ENCODE results near the gene LIPA. TPM values are rescaled to one million over a fixed set of nuclear protein-coding genes. Genes with fewer than 3 reads are reported as not detected.
"Not testable (repeated sequence)": the region's sequence is repeated elsewhere in the genome, so short reads cannot be mapped to it uniquely, and the experiment has no call there.

The LIPA gene
- total RNA-seq, 2 donors from 2014 or later: 19.0 to 39.8 TPM

DNA sequence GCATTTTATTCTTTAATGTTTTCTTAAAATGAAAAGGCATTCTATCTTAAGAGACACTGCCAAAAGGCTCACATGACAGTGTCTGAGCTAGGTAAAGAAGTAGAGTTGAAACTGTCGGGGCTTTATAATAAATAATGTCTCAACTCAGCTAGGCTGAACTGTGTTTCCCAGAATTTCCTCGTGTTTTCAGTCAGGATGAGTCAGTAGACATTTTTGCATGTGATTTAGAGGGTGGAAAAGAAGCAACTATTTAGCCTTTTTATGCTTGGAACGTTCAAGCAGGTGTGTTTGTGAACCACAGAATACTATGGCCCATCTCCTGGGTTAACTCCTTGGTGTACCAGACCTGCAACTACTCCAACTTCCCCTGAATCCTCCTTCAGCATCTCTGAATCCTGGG lies 23.4 kb upstream of the LIPA start:
- intact Hi-C loops (cut with DNase I, micrococcal nuclease): no loop called here
- no peak for ATAC-seq

DNA sequence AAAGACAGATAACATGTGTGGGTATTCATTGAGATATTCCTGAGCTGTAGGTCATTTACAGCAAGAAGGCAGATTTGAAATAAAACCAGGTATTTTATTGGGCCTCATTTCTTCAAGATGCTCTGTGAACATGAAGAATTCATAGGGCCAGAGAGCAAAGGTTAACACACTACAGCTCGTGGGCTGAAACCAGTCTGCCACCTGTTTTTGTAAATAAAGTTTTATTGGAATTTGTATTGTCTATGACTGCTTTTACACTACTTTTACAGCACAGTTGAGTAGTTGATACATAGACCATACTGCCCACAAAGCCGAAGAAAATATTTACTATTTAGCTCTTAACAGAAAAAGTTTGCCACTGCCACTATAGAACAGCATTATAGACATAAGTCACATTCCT lies 22.1 kb upstream of the LIPA start:
- DNase-seq (no peak), ATAC-seq (peak; percentile 85)
- intact Hi-C loops (cut with DNase I, micrococcal nuclease): no loop called here

More for the DNA sequence above, 23.4 kb upstream of the LIPA start:
- no peak for DNase-seq

DNA sequence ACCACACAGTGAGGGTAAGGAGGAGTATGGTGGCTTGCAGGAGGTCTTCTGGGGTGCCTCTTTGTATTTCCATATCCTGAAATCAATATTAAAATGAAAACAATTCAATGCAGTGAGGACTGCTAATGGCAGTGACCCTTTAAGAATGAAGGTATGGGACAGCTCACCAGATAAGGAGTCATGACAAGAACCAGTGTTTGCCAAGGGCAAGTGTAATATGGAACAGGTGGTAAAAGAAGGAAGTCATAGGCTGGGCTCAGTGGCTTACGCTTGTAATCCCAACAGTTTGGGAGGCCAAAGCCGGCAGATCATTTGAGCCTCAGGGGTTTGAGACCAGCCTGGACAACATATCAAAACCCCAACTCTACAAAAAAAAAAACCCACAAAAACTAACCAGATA lies 20.0 kb upstream of the LIPA start:
- DNase-seq (no peak), ATAC-seq (peak; percentile 53)
- intact Hi-C loops (cut with DNase I, micrococcal nuclease): no loop called here

DNA sequence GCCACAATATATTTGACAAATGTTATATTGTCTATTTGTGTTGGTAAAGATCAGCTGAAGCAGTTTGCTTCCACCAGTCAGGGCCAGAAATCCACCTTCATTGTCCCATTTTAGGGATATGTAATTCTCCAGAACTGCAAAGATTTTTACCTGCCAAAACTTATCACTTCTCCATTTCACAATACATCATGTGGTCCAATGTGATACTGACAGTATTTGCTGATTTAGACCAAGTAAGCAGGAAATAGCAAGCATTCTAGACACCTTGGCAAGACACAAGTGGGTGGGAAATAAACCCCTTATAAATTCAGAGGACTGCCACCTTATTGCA lies 18.5 kb upstream of the LIPA start:
- intact Hi-C loops (cut with DNase I, micrococcal nuclease): no loop called here
- DNase-seq (no peak), ATAC-seq (no peak)

DNA sequence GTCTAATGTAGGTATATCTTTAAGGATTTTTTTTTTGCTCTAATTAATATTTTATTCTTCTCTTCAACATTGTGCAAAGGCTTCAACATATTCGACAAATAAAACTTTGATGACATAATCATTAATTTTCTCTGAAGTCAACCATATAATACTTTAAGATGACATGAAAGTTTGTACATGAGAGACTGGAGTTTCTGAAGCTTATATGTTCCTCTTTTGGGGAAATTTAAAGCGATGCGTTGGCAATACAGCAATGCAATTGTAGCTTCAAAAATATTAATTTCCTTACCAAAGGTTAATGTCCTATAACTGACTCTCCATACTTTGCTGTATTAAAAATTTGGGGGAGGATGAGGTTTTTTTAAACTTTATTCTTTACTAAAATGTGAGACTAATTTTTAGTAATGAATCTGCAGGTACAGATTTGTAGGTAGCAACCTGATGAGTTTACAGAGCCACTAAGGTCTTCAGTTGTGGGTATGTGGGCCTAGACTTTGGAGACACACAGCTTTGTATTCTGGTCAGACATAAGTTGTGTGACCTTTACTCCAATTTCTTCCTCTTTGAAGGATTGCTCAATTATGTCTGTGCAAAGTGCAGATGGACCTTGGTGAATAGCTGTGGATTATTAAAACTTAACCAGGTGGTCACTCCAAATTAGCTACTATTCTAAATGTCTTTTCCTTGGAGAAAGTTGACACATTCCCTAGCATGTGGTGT lies 18.0 kb upstream of the LIPA start:
- ATAC-seq: peak; percentile 45

DNA sequence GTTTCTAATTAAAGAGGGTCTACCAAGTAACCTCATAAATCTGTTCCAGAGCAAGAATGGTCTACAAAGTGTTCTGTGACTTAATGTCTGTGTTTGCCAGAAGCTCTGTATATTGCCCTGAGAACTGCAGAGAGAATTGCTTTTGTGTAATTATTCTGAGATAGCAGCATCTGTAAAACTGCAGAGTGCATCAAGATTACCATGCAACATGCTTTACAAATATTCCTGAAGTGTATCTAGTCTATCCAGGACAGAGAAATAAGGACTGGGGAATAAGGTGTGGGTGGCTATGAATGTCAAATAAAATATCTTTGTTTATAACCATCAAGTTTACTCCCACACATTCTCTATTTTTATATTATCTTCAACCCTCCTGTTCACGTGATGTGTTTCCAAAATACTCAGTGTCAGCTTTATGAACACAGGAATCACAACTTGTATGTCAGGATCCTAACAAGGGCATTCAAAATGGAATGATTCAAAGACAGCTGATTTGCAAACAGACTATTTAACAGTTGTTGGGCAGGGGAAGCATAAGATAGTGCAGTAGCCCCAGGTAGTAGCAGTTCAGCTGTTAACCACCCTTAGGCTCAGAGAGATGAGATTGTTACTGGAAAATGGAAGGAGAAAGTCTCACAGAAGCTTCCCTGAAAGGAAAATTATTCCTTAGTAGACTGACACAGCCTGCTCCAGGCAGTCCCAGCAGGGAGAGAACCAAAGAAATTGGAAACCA lies 15.3 kb upstream of the LIPA start:
- ATAC-seq (peak; percentile 51), DNase-seq (no peak)
- intact Hi-C loops (cut with DNase I, micrococcal nuclease): no loop called here

More for the DNA sequence above, 18.0 kb upstream of the LIPA start:
- intact Hi-C loops (cut with DNase I, micrococcal nuclease): no loop called here
- no peak for DNase-seq

DNA sequence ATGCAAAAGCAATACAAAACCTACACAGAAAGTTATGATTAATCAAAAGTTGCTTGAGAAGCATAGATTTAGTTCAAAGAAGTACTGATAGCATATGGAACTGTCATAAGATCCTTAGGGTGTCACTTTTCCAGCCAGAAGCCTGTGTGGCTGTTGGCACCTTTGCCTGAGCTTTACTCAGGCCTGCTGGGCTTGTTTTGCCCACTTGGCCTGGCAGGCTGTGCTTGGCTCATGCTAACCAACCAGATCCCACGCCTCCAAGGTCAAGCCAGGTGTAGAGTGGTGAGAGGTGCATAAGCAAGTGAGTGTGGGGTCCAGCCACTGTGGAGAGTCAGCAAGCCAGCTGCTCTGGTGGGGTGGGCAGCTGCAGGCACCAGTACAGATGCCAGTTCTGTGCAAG lies 12.0 kb upstream of the LIPA start:
- no peak for DNase-seq
- intact Hi-C loops (cut with DNase I, micrococcal nuclease): no loop called here
- ATAC-seq: no peak

DNA sequence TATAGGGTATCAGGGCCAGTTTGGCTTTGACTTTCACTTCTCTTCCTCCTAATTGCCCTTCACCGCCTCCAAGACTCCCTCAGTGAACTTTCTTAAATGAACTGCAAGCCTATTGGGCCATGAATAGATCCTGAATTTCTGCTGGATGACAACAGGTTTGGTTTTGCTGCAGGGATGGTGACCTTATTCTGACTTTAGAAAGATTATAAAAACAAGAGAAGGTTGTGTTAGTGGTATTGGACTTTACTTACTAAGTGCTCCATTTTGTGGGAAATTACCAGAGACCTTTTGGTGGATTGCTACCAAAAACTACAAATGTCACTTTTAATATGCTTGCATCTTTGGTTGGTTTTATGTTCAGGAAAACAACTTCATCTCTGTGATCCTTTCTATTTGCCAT lies 11.5 kb upstream of the LIPA start:
- DNase-seq (no peak), ATAC-seq (no peak)
- intact Hi-C loops (cut with DNase I, micrococcal nuclease): no loop called here

DNA sequence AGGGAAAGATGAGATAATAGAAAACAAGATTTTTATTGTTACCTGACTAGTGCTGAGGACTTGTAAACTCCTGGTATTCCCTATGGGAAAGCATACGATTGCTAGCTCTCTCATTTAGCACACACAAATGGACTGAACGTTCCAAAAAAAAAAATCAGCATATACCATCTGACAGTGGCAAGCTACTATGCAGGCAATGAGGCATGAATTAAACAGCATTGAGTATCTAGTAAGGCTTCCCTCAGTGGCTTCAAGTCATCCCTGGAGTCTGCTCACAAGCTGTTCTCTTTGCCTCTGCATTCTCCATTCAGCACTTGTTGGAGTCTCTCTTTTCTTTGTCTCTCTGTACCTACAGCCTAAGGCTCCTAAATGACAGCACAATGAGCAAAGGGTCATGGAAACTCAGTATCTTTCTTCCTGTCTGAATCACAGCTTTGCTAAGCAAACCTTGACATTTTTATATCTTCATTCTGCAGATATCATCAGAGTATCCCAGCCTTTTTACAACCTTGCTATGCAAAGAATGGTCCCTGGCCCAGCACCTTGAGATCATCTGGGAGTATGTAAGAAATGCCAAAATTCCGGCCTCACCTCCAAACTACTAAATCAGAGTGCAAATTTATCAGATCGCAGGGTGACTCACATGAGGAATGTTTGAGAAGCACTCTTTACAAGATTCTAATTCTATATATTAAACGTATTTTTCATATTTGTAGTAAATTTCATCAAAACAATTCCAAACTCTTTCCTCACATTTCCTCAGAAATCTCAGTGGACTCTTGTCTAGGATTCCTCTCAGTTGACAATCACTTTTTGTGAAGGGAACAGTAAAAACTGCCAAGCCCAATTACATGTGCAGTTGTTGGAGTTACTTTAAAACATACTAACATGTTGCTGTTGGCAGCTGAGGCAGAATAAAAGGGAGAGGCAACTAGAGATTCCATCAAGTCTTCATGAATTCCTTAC lies 10.8 kb upstream of the LIPA start:
- DNase-seq (no peak), ATAC-seq (no peak)
- intact Hi-C loops (cut with DNase I, micrococcal nuclease): no loop called here

DNA sequence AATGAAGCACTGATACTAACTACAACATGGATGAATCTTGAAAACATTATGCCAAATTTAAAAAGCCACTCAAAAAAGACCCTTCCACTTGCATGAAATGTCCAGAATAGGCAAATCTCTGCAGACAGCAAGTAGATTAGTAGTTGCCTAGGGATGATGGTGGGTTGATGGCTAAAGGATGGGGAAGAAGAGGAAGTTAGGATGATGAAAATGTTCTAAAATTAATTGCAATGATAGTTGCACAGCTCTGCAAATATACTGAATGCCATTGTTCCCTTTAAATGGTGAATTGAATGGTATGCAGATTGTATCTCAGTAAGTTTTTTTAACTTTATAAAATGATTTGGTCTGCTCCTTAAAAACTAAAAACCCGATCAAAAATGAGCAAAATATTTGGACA lies 7.3 kb upstream of the LIPA start:
- no peak for DNase-seq
- intact Hi-C loops (cut with DNase I, micrococcal nuclease): no loop called here
- no peak for ATAC-seq

DNA sequence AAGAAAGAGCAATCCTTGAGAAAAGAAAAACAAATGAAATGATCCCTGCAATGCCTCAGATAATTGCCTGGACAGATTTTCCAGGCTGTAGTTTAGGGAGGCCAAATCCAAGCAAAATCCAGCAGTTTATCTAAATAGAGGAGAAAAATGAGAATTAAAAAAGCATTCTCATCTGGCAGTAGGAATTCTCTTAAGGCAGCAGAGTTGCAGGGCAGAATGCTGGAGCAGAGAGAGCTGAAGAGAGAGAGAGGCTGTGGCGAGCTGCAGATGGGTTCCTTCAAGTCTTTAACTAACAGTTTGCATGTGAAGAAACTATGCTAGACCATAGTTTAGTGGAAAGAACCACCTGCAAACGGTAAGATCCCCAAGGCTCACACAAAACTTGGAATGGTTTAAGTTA lies 6.0 kb upstream of the LIPA start:
- intact Hi-C loops (cut with DNase I, micrococcal nuclease): no loop called here
- ATAC-seq: no peak
- no peak for DNase-seq

DNA sequence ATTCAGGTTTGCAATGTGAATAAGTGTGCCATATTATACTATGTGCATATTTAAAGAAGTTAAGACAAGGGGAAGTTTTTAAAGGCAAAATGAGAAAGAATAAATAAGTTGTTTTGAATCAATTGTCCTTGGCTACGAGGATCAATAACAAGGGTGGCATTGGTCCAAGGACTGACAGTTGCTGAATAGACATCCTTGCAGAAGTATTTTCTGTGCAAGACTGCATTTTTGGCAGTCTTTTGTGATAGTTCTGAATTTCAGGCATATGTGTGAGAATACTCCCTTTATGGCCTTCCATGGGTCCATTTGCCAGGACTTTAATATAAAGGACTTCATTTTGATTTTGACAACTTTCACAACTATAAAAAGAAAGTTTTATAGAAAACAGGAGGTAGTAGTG lies 5.4 kb upstream of the LIPA start:
- intact Hi-C loops (cut with DNase I, micrococcal nuclease): no loop called here

DNA sequence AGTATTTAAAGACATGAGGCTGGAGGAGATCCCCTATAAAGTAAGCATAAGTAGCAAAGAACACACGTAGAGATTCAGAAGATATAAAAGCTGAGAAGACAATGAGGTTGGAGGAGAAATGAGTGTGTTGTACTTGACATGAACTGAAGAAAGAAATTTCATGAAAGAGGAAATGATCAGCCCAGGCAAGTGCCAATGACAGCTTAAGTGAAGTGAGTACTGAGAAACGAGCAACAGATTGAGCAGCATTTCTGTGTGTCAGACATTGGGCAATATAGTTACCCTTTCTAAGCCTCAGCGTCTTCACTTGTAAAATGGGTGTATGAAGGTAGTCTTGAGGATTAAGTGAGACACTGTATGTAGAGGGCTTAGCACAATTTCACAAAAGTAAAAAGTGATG lies 4.8 kb upstream of the LIPA start:
- no peak for ATAC-seq
- no peak for DNase-seq
- intact Hi-C loops (cut with DNase I, micrococcal nuclease): no loop called here

More for the DNA sequence above, 5.4 kb upstream of the LIPA start:
- ATAC-seq (no peak), DNase-seq (no peak)

DNA sequence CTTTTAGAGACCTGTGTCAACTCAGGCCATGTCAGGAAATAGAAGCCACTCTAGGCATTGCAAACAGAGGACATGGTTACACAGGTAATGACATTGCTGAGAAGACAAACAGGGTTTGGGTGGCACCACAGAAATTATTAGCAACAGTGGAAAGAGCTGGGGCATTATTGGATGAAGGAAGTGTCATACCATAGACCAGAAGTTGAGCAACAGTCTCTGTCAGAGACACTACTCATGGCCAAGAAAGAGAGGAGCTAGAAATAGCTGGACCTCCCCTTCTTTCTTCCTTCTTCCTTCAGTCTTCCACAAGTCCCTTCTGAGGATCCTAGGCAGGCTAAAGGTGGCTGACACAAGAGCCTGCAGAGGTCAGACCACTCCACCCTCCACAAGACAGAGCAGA lies 4.2 kb upstream of the LIPA start:
- ATAC-seq (no peak), DNase-seq (no peak)
- intact Hi-C loops (cut with DNase I, micrococcal nuclease): no loop called here

DNA sequence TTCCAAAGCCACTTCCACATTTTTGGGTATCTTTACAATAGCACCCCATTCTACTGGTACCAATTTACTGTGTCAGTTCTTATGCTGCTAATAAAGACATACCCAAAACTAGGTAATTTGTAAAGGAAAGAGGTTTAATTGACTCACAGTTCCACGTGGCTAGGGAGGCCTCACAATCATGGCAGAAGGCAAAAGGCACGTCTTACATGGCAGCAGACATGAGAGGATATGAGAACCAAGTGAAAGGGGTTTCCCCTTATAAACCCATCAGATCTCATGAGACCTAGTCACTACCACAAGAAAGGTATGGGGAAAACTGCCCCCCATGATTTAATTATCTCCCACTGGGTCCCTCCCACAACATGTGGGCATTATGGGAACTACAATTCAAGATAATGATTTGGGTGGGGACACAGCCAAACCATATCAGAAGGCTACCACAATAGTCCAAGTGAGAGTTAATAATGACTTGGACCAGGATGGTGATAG lies 3.6 kb upstream of the LIPA start:
- DNase-seq; ATAC-seq; intact Hi-C loops (cut with DNase I, micrococcal nuclease): not testable (repeated sequence)

DNA sequence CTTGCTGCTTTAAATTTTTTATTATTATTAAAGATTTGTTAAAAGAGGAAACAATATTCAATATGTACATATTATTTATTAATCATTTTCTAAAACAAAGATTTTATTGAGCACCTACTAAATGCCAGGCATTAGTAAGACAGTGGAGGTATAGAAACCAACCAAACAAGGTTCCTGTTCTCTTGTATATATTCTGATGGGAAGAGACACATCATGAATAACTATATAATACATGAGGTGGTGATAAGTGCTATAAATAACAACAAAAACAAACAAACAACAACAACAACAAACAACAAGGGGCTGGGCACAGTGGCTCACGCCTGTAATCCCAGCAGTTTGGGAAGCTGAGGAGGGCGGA lies 630 bp upstream of the LIPA start:
- intact Hi-C loops (cut with DNase I, micrococcal nuclease): no loop called here
- ATAC-seq (no peak), DNase-seq (no peak)

DNA sequence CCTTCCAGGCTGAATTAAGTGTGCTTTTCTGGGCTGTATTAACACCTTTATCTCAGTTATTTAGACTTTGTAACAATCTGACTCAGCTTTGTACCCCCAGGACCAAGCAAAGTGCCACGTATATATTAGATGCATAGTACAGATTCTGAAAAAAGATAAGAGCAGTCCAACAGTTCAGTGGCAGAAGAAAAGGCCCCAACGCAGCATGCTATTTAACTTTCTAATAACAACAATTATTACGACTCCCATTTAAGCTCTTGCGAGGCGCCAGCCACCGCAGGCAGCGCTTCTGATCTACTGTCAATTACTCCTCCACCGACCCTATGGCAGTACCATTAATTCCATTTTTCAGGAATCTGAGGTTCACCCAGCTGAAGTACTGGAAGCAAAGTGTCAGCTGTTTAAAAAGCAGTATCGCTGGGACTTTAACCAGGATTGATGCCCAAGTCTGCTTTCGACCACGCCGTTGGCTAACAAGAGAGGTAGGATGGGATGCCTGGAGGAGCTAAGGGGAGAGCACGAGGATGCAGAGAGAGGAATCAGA lies 638 bp downstream of the LIPA start:
- intact Hi-C loops (cut with DNase I, micrococcal nuclease): no loop called here
- ATAC-seq (no peak), DNase-seq (no peak)

DNA sequence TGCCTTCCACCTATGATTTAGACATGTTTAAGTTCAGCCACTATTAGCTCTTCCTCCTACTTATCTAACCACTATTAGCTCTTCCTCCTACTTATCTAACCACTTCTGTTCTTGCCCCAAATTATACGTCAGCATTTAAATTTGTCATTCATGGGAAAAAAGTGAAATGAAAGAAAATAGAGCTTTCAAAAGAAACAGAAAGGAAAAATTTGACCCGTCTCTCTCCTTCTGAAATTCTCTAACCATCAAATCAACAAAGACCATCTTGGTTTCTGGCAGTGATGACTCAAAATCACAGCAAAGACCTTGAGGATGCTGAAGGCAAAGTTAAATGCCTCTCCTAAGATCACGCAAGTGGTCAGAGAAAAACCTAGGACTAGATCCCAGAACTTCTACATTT lies 2.6 kb downstream of the LIPA start:
- ATAC-seq: no peak
- intact Hi-C loops (cut with DNase I, micrococcal nuclease): no loop called here

DNA sequence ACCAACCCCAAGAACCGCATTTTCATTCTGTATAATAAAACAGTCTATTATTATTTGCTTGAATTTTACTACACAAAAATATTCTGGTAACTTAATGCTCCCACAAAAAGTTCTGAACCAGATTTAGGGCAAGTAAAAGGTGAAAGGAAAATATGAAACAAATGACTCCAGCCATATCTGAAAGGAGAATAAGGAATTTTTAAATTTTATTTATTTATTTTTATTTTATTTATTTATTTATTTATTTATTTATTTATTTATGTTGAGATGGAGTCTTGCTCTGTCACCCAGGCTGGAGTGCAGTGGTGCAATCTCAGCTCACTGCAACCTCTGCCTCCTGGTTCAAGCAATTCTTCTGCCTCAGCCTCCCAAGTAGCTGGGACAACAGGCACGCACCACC lies 4.0 kb downstream of the LIPA start:
- DNase-seq, ATAC-seq: not testable (repeated sequence)

More for the DNA sequence above, 2.6 kb downstream of the LIPA start:
- DNase-seq: no peak

More for the DNA sequence above, 4.0 kb downstream of the LIPA start:
- intact Hi-C loops (cut with DNase I, micrococcal nuclease): not testable (repeated sequence)

Measured in left colon (tissue), 2 donors.